Measurements from ENCODE around the gene NCKAP5.

DNA sequence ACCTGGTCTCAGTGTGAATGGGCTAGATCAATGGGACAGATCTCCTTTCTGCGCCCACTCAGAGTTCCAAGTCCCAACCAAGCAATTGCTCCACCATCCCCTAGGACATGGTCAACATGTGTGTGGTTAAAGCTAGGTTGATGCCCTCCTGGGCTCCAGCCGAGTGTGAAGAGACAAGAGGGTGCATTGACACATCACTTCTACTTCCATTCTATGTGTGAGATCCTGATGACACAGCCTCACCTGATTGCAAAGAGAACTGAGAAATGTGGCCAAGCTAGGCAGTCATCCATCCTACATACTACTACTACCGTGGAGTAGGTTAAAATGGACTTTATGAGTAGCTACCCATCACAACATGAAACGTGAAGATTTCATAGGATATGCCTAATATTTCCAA, 106.8 kb downstream of the NCKAP5 start:
- TF ChIP-seq, protein P1, sequence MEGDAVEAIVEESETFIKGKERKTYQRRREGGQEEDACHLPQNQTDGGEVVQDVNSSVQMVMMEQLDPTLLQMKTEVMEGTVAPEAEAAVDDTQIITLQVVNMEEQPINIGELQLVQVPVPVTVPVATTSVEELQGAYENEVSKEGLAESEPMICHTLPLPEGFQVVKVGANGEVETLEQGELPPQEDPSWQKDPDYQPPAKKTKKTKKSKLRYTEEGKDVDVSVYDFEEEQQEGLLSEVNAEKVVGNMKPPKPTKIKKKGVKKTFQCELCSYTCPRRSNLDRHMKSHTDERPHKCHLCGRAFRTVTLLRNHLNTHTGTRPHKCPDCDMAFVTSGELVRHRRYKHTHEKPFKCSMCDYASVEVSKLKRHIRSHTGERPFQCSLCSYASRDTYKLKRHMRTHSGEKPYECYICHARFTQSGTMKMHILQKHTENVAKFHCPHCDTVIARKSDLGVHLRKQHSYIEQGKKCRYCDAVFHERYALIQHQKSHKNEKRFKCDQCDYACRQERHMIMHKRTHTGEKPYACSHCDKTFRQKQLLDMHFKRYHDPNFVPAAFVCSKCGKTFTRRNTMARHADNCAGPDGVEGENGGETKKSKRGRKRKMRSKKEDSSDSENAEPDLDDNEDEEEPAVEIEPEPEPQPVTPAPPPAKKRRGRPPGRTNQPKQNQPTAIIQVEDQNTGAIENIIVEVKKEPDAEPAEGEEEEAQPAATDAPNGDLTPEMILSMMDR (IDR thresholded peaks at IDR 0.05; ENCODE audit: low read length): no peak
- no peak for TF ChIP-seq EZH2 (IDR thresholded peaks at IDR 0.05; ENCODE audit: borderline replicate concordance, low read length)
